ENCODE measurements around the gene USH1G. TPM values are rescaled to one million over a fixed set of nuclear protein-coding genes. Genes with fewer than 3 reads are reported as not detected.

Gene USH1G
- polyA plus RNA-seq, 1 experiment: not detected

DNA sequence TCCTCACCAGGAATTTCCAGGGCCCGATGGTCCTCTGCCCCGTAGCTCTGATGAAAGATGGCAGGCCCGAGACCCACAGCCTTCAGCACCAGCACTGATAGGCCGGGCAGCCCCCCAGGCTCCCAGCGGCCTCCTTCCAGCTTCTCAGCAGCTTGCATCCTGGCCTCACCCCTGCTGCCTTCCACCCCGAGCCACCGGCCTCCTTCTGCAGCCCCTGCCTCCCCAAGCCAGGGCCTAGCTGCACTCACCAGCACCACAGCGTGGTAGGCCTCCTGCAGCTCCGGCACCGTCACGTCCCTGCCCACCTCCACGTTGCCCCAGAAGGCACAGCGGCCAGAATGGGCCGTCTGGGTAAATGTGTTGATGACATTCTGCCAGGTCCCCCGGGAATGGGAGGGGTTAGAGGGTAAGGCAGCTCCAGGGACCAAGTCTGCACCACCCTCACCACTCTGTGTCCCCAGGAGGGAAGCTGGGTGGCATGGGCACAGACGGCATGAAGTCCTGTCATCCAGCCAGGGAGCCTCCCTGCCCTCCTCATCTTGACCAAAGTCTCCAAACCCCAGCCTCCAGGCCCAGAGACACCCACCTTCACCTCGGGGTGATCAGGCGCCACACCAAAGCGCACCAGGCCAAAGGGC lies 56.7 kb downstream of the USH1G start:
- peaks cover 3% of the 10 kb centered on the region for H3K27me3 ChIP-seq (ENCODE audit: control insufficient read depth, insufficient read depth, low read length)
- no peak for TF ChIP-seq CTCF (IDR thresholded peaks at IDR 0.05; ENCODE audit: low read depth, low read length)
- POLR2A ChIA-PET: interaction anchor here (1.0 kb wide), 1 partner anchor 14 kb away, joined by 3 read pairs; no protein-coding TSS in a partner anchor
- H3K4me3 ChIP-seq (ENCODE audit: low read depth, low read length): no peak overlapping the region
- no peak for DNase-seq (ENCODE audit: low read depth, low spot score)
- CTCF ChIA-PET: interaction anchor here (0.7 to 8.5 kb wide), 12 partner anchors 8 to 128 kb away, joined by 4 to 198 read pairs (median 9); partner anchors contain the start of genes FDXR and NAT9
- H3K9me3 ChIP-seq (ENCODE audit: control insufficient read depth, insufficient read depth, low read length): no peaks in the 10 kb centered on the region; the same call in 1 of the 2 replicates
- no peak overlapping the region for H3K27ac ChIP-seq (ENCODE audit: low read depth, low read length)

Other genes starting within 250 kb of the USH1G start
- not detected in 2 replicates for gene CD300LF, start 210.3 kb downstream of the USH1G start, polyA plus RNA-seq (2011; rRNA removed)
- gene RAB37, start 186.0 kb downstream of the USH1G start, polyA plus RNA-seq (2011; rRNA removed): 0.16 and 0.21 TPM in 2 replicates
- gene NHERF1, start 174.6 kb downstream of the USH1G start, polyA plus RNA-seq (2011; rRNA removed): 10.4 and 10.5 TPM in 2 replicates
- gene NAT9, start 146.9 kb downstream of the USH1G start, polyA plus RNA-seq (2011; rRNA removed): 33.6 and 37.3 TPM in 2 replicates
- gene GRIN2C, start 63.4 kb downstream of the USH1G start, polyA plus RNA-seq (2011; rRNA removed): 0.01 TPM in 1 of 2 replicates, not detected in the other
- gene FDXR, start 50.3 kb downstream of the USH1G start, polyA plus RNA-seq (2011; rRNA removed): 23.0 and 32.7 TPM in 2 replicates
- not detected in 2 replicates for gene FADS6, start 29.6 kb downstream of the USH1G start, polyA plus RNA-seq (2011; rRNA removed)
- not detected in 2 replicates for gene OTOP2, start 1.0 kb upstream of the USH1G start, polyA plus RNA-seq (2011; rRNA removed)
- gene OTOP3, start 12.6 kb upstream of the USH1G start, polyA plus RNA-seq (2011; rRNA removed): not detected in 2 replicates
- 1.4 and 1.8 TPM in 2 replicates for gene HID1, start 49.5 kb upstream of the USH1G start, polyA plus RNA-seq (2011; rRNA removed)
- gene CDR2L, start 64.4 kb upstream of the USH1G start, polyA plus RNA-seq (2011; rRNA removed): 8.4 and 11.4 TPM in 2 replicates
- 48.5 and 53.7 TPM in 2 replicates for gene MRPL58, start 89.4 kb upstream of the USH1G start, polyA plus RNA-seq (2011; rRNA removed)
- 281 and 292 TPM in 2 replicates for gene ATP5PD, start 123.7 kb upstream of the USH1G start, polyA plus RNA-seq (2011; rRNA removed)
- 29.8 and 36.0 TPM in 2 replicates for gene KCTD2, start 124.0 kb upstream of the USH1G start, polyA plus RNA-seq (2011; rRNA removed)
- 2.9 and 3.6 TPM in 2 replicates for gene SLC16A5, start 164.7 kb upstream of the USH1G start, polyA plus RNA-seq (2011; rRNA removed)
- gene ARMC7, start 186.7 kb upstream of the USH1G start, polyA plus RNA-seq (2011; rRNA removed): 5.6 and 6.5 TPM in 2 replicates
- 22.6 and 27.9 TPM in 2 replicates for gene NT5C, start 208.5 kb upstream of the USH1G start, polyA plus RNA-seq (2011; rRNA removed)
- gene JPT1, start 231.3 kb upstream of the USH1G start, polyA plus RNA-seq (2011; rRNA removed): 89.8 and 97.0 TPM in 2 replicates

All from AG04450 (cell line).